Aorta (tissue), 5 donors: Measurements from ENCODE around the gene AP2A2. TPM values are rescaled to one million over a fixed set of nuclear protein-coding genes. Genes with fewer than 3 reads are reported as not detected.

ENCODE experiments used
- ATAC-seq: fragments of 200-7000 bp; cut with Tn5 transposase; one replicate; pipeline ENCODE4 v1.9.1; 2022; ENCODE audit warnings: moderate library complexity; ENCODE audit not compliant: low FRiP score
- DNase-seq, 2 donors: peaks; one replicate each; pipeline ENCODE4 v3.0.0-alpha.2; 2020
- H3K27ac ChIP-seq, 2 donors: one replicate each; pipeline ENCODE4 v1.5.1; 2013; ENCODE audit warnings: low read length in 2 of 2, mild to moderate bottlenecking in 2 of 2, moderate library complexity in 2 of 2, control low read depth in 1 of 2, inconsistent platforms in 1 of 2, low read depth in 1 of 2
- H3K27me3 ChIP-seq, 2 donors: one replicate each; pipeline ENCODE4 v1.6.1; 2013; ENCODE audit warnings: control low read depth in 1 of 2, low read length in 1 of 2, mild to moderate bottlenecking in 1 of 2, moderate library complexity in 1 of 2; ENCODE audit not compliant: insufficient read depth in 2 of 2, control insufficient read depth in 1 of 2
- H3K36me3 ChIP-seq, 2 donors: one replicate each; pipeline ENCODE4 v1.6.1; 2013; ENCODE audit warnings: control low read depth in 1 of 2, low read length in 1 of 2, mild to moderate bottlenecking in 1 of 2; ENCODE audit not compliant: insufficient read depth in 2 of 2, control insufficient read depth in 1 of 2
- H3K4me1 ChIP-seq, 2 donors: one replicate each; pipeline ENCODE4 v1.6.1; 2013; ENCODE audit warnings: low read length in 2 of 2, control low read depth in 1 of 2, mild to moderate bottlenecking in 1 of 2, moderate library complexity in 1 of 2; ENCODE audit not compliant: insufficient read depth in 2 of 2, control insufficient read depth in 1 of 2
- H3K4me3 ChIP-seq, 2 donors: one replicate each; pipeline ENCODE4 v1.5.1; 2013; ENCODE audit warnings: low read length in 2 of 2, control low read depth in 1 of 2, mild to moderate bottlenecking in 1 of 2
- H3K9me3 ChIP-seq: one replicate; pipeline ENCODE4 v1.6.1; 2013; ENCODE audit warnings: mild to moderate bottlenecking, low read length; ENCODE audit not compliant: control insufficient read depth
- WGBS, 2 donors: extraction: QIAGEN DNeasy Blood & Tissue Kit; methylation state at CpG; one replicate each; pipeline ENCODE4 v1.1.7; 2013; 5-methylcytosine and 5-hydroxymethylcytosine counted together
- intact Hi-C, 2 donors: fragments of 100-400 bp; cut with DNase I; formaldehyde crosslinking; loops; one replicate each; pipeline versions ENCODE4 v1.14.2 to v1.15.0; 2022
- polyA plus RNA-seq, 2 donors: library from polyadenylated mRNA; stranded (reverse); fragments of 200-250 nt; gene quantifications; one replicate each; pipeline ENCODE4 v1.2.3, GENCODE V29; 2013
- total RNA-seq, 2 donors: library from RNA; stranded (reverse); fragmentation: NEBNext Ultra II Directional; extraction: Animal tissue kit (Norgen Biotek cat#: 25700); gene quantifications; one replicate each; pipeline ENCODE4 v1.2.1, GENCODE V29; 2021
- donor health status: healthy with polysubstance abuse.
- donor health status: Bipolar disorder and iron deficiency.
- donor health status: DM: no; HTN: no; CAD: no.
- donor health status: DM: no; HTN: no; CAD: no.
- donor health status: DM: yes; HTN: yes; CAD: no.

Gene AP2A2
- total and polyA plus RNA-seq, 4 donors = 14.0 to 147 (median 70.3) TPM

GRCh38 chr11:1035577-1036283, 110.1 kb downstream of the AP2A2 start:
- H3K36me3 ChIP-seq = no peaks in the 10 kb centered on the region
- no peak for DNase-seq
- ATAC-seq = no peak
- H3K9me3 ChIP-seq = no peaks in the 10 kb centered on the region
- no peaks in the 10 kb centered on the region for H3K4me1 ChIP-seq
- intact Hi-C loops = no loop called here
- no peaks in the 10 kb centered on the region for H3K27me3 ChIP-seq
- WGBS, 2 donors = 83 to 84% methylated on average over 23 to 29 of the region's 29 CpGs
- H3K27ac ChIP-seq = no peak overlapping the region
- H3K4me3 ChIP-seq = no peak overlapping the region

- no peak for ATAC-seq
- Histone ChIP-seq H3K27me3 (no peaks in the 10 kb centered on the region), H3K27ac (no peak within 1 kb of the TSS), H3K4me1 (no peaks in the 10 kb centered on the region), H3K36me3 (no peaks in the 10 kb centered on the region), H3K4me3 (no peak within 1 kb of the TSS), H3K9me3 (no peaks in the 10 kb centered on the region)
- no peak for DNase-seq
- intact Hi-C loops = no loop called here
- 63 to 72% methylated on average over 37 to 42 of the region's 42 CpGs for WGBS, 2 donors
Measured at GRCh38 chr11:1036303-1036923, 110.7 kb downstream of the AP2A2 start, which contains the start of gene MUC6. TSS of gene MUC6 (minus strand) at chr11:1036718. CDS start at chr11:1036655, 63 bp downstream.

DNA sequence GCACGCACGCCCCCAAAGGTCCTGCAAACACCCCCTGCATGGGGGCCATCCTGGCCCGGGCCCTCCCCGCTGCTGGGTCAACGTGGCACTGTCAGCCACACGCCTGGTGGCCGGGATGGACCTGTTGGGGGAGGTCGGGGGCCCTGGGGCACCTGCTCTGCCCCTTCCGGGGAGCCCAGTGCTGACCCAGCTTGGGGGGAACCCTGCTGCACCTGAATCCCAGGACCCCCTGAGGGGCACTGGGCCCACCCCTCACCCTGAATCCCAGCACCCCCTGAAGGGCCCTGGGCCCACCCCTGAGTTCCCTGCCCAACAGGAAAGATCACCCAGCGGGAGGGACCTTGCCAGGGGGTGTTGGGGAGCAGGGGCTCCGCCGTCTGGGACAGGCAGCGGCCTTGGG, 111.3 kb downstream of the AP2A2 start:
- Histone ChIP-seq H3K36me3 (no peaks in the 10 kb centered on the region), H3K9me3 (no peaks in the 10 kb centered on the region), H3K27ac (no peak overlapping the region), H3K4me1 (no peaks in the 10 kb centered on the region), H3K4me3 (no peak overlapping the region), H3K27me3 (no peaks in the 10 kb centered on the region)
- ATAC-seq = no peak
- 68 to 69% methylated on average over 13 of the region's 13 CpGs for WGBS, 2 donors
- intact Hi-C loops = no loop called here
- no peak for DNase-seq

DNA sequence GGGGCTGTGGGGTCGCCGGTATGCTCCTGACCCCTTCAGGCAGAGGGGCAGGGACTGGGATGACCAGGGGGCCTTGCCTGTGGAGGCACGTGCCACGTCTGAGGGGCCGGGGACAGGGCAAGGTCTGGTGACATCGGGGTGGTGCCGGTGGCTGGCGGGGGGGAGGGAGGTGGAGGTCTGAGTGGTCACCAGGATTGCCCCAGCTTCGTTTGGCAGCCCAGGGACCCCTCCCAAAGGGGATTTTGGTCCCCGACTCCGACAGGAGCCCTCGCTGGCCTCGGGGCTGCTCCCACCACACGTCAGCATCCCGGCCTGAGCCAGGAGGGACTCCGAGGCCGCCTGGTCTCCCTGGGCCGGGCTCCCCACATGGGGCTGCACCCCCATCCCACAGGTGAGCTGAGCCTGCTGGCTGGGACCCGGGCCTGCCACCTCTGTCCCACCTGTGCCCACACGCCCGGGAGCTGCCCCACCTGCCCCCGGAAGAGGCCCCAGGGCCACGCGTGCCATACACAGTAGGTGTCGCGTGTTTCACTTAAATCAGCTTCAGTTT, 111.9 kb downstream of the AP2A2 start:
- intact Hi-C loops = no loop called here
- Histone ChIP-seq H3K27me3 (no peaks in the 10 kb centered on the region), H3K9me3 (no peaks in the 10 kb centered on the region), H3K4me1 (no peaks in the 10 kb centered on the region), H3K36me3 (no peaks in the 10 kb centered on the region), H3K4me3 (no peak overlapping the region), H3K27ac (no peak overlapping the region)
- WGBS, 2 donors = 82 to 86% methylated on average over 22 to 26 of the region's 26 CpGs
- no peak for DNase-seq
- no peak for ATAC-seq

GRCh38 chr11:1038361-1038760, 112.7 kb downstream of the AP2A2 start:
- WGBS, 2 donors = 82 to 83% methylated on average over 10 of the region's 10 CpGs
- no peaks in the 10 kb centered on the region for H3K27me3 ChIP-seq

GRCh38 chr11:1038921-1039320, 113.3 kb downstream of the AP2A2 start:
- intact Hi-C loops = no loop called here

More at GRCh38 chr11:1038361-1038760, 112.7 kb downstream of the AP2A2 start:
- H3K9me3 ChIP-seq = no peaks in the 10 kb centered on the region
- intact Hi-C loops = no loop called here
- ATAC-seq (no peak), DNase-seq (no peak)
- no peak overlapping the region for H3K27ac ChIP-seq
- H3K4me1 ChIP-seq = no peaks in the 10 kb centered on the region
- no peak overlapping the region for H3K4me3 ChIP-seq
- no peaks in the 10 kb centered on the region for H3K36me3 ChIP-seq

DNA sequence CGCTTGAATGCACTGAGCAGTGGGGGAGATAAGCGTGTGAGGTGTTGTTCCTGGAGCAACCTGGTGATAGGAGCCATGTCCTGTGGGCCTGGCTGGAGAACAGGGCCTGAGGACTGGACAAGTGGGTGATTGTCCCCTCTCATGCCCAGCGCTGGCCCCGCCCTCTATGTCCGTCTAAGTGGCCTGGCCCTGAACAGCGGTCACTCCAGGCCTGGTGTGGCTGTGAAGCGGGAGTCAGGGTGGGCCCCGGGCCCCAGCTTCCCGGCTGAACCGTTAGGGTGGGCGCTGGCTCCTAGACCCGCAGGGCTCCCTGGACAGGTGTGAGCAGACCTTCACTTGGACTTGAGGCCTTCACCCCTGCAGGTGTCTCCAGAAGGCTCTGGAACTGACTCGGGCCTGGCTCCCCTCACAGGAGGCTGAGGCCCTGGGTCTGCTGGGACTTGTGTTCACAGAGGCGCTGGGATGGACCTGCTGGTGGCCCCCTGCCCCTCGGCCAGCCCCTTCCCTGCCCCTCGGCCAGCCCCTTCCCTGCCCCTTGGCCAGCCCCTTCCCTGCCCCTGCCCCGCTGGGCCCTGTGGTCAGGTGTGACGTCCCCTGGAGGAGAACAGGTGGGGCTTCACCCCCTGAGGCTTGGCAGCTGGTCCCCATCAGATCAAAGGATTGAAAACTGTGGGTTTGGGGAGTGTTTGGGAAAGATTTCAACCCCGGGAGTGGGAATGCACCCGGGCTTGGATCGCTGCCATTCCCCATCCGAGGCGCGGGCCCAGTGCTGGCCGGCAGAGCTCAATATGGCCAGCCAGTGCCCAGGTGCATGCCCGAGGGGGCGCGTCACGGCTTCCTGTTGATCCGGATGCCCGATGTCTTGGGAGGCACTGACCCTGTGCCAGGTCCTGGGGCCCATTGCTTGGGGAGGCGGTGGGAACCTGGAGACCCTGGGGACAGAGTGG, 114.1 kb downstream of the AP2A2 start:
- H3K4me1 ChIP-seq = no peaks in the 10 kb centered on the region
- no peaks in the 10 kb centered on the region for H3K9me3 ChIP-seq
- H3K27me3 ChIP-seq = no peaks in the 10 kb centered on the region
- 61 to 69% methylated on average over 32 of the region's 32 CpGs for WGBS, 2 donors
- no peak overlapping the region for H3K4me3 ChIP-seq
- H3K36me3 ChIP-seq = no peaks in the 10 kb centered on the region
- H3K27ac ChIP-seq = no peak overlapping the region
- ATAC-seq = no peak
- intact Hi-C loops = no loop called here
- DNase-seq = peak in 1 of 2 donors; percentile 42

More at GRCh38 chr11:1038921-1039320, 113.3 kb downstream of the AP2A2 start:
- Histone ChIP-seq H3K9me3 (no peaks in the 10 kb centered on the region), H3K27me3 (no peaks in the 10 kb centered on the region), H3K4me1 (no peaks in the 10 kb centered on the region), H3K27ac (no peak overlapping the region), H3K4me3 (no peak overlapping the region), H3K36me3 (no peaks in the 10 kb centered on the region)
- ATAC-seq (no peak), DNase-seq (no peak)
- WGBS, 2 donors = 90 to 94% methylated on average over 12 of the region's 12 CpGs

GRCh38 chr11:1040428-1041148, 114.9 kb downstream of the AP2A2 start:
- intact Hi-C loops = no loop called here
- no peaks in the 10 kb centered on the region for H3K9me3 ChIP-seq
- WGBS, 2 donors = 64 to 77% methylated on average over 12 to 16 of the region's 16 CpGs
- H3K4me3 ChIP-seq = no peak overlapping the region
- DNase-seq (peak in 1 of 2 donors; percentile 39), ATAC-seq (no peak)
- H3K4me1 ChIP-seq = no peaks in the 10 kb centered on the region
- no peaks in the 10 kb centered on the region for H3K27me3 ChIP-seq
- no peaks in the 10 kb centered on the region for H3K36me3 ChIP-seq
- no peak overlapping the region for H3K27ac ChIP-seq
